GM18861 (cell line): ENCODE measurements around the gene ANKZF1.
A peak's percentile ranks its signal among the peaks of the same experiment; 100 is the strongest.

ENCODE experiments used
- ATAC-seq: cut with Tn5 transposase; IDR thresholded peaks from one replicate; pipeline ENCODE4 v1.9.1; 2021; ENCODE audit not compliant: unreplicated experiment

Gene ANKZF1

DNA sequence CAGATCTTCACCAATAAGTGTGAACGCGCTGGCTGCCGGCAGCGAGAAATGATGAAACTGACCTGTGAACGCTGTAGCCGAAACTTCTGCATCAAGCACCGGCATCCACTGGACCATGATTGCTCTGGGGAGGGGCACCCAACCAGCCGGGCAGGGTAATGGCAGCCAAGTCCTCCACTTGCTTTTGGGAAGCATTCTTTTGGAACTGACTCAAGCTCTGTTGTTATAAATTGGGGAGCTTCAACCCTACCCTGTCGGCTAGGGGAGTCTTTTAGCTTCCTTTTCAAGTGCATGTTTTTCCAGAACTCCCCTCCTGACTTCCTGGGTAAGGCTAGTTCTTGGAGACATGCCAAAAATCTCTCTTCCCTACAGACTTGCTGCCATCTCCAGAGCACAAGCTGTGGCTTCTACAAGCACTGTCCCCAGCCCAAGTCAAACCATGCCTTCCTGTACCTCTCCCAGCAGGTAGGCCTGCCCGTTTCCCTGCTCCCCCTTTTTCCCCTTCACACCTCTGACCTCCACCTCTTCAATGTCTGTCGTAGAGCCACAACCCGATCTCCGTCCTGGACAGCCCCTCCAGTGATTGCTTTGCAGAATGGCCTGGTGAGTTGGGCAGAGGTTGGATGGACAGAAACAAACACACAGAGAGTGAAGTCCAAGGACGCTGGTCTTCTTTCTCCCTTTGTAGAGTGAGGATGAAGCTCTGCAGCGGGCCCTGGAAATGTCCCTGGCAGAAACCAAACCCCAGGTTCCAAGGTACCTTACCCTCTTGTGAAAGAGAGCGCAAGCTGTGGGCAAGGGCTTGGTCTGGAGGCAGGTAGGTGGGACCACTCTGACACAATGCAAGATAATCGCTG lies 21.5 kb upstream of the ANKZF1 start:
- no peak for ATAC-seq

DNA sequence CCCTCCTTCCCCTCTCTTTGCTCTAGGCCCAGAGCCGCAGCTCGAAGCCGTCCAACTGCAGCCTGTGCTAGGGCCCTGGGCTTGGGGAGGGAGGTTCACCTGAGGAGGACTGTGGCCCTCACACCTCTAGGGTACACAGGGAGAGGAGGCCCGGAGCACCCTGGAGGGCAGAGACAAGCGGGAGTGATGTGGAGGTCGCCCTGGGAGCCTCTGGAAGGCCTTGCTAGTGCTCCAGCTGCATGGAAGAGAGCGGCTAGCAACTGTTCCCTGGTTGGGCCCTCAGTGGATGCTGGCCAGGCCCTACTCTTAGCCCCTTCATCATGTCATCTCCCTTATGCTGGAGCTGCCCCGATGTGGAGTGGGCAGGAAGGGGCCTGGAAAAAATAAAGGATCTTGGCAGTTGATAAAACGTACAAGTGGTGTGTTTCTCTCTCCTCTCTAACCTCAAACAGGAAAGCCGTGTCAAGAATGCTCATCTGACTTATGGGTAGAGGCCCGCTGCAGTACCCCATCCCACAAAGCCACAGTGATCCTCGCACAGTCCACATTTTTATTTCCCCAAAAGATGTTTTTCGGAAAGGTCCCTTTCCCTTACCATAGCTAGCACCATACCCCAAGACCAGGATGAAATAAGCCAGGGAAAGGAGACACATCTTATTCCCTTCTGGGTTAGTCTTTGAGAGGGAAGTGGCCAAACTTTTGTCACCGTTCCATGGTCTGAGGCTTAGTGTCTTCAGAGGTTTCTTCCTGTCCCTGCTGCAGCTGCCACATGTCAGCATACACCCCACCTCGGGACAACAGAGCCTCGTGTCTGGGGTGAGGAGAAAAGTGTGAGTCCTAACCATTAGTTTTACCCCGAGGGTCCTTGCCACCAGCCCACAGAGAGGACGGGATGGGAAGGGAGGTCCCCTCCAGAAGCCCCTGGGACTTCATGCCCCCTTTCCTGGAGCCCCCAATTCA lies 20.1 kb upstream of the ANKZF1 start:
- no peak for ATAC-seq

DNA sequence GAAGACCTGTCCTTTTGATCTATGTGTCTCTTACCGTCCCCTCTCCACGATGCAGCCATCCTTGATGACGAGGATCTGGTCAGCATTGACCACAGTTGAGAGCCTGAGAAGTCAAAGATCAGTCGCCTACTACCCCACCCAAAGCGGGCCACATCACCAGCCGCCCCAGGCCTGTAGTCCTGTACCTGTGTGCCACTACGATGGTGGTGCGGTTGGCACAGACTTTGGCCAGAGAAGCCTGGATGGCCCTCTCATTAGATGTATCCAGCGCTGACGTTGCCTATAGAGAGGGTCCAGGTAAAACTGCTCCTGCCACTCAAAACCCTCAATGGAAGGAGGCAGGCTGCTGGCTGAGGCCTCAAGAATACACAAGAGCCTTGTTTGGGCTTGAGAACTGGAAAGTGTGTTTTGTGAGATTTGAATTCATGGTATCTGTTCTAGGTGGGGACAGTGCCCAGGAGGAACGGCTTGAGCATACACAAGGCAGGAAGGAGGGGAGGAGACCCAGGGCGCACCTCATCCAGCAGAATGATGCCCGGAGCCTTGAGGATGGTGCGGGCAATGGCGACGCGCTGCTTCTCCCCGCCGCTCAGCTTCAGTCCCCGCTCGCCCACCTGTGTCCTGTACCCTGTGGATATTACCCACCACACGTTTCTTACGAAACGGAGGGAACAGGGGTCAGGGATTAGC lies 19.3 kb upstream of the ANKZF1 start:
- ATAC-seq = no peak

DNA sequence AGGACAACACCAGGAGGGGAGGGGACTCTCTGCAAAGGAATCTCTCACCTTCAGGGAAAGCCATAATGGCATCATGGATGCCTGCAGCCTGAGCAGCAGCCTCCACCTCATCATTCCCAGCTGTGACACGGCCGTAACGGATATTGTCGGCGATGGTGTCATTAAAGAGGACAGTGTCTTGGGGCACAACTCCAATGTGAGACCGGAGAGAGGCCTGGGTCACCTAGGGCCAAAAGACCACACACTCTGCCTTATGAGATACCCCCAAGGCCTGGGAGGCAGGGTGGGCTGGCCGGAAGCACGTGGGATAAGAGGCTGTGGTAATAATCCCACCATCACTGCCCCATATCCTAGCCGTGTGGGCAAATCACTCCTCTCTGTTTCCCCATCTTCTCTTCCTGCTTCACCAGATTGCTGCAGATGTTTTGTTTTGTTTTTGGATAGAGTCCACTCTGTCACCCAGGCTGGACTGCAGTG lies 18.7 kb upstream of the ANKZF1 start:
- ATAC-seq = no peak

DNA sequence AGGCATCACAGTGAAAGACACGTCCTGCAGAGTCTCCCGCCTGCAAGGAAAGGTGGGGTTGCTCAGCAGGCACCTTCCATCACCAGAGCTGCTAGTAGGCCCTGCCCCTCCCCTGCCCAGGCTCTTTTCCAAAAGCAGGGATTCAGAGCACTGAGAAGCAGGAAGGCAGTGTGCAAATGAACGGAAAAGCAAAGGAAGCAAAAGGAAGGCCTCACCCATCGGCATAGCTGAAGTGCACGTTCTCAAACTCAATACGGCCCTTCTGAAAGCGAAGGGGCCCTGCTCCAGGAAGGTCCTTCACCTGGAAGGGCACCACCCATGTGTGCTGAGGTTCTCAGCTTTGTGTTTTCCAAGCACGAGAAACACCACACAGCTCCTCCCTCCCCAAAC lies 16.6 kb upstream of the ANKZF1 start:
- no peak for ATAC-seq

DNA sequence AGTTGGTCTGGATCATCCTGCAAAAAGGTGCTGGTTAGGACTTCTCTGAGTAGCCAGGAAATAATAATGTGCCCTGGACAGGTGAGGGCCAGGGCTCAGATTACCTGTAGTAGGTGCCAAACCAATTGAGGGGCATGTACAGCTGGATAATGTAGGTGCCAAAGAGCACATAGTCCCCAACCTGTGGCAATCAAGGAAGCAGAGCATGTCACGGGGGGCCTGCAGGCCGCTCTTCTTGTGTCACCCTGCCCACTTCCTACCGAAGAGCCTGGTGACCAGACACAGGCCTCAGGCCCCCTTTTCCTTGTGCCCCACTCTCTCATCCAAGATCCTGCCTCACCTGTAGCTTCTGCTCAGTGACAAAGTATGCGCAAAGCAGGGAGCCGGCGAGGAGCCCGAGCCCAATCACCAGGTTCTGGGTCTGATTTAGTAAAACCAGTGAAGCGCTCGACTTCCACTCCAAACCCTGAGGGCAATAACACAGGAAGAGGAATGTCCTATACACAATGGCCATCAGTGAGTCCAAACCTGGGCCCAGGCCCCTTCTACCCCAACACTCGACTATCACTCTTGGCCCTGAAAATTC lies 16.0 kb upstream of the ANKZF1 start:
- no peak for ATAC-seq

DNA sequence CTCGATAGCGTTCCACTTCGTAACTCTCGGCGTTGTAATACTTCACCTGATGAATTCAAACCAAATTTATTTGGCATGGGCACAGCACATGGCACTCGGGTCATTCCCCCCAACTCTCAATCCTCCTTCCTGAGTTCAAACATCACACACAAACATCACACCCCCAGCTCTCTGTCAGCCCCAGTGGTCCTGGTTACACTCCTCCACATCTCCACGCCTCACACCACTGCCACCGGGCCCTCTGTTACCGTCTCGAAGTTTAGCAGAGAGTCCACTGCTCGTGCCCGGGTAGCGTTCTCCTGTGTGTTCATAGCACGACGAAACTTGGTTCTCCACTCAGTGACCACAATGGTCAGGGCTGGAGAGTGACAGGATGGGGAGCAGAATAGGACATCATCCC lies 15.5 kb upstream of the ANKZF1 start:
- ATAC-seq = no peak

DNA sequence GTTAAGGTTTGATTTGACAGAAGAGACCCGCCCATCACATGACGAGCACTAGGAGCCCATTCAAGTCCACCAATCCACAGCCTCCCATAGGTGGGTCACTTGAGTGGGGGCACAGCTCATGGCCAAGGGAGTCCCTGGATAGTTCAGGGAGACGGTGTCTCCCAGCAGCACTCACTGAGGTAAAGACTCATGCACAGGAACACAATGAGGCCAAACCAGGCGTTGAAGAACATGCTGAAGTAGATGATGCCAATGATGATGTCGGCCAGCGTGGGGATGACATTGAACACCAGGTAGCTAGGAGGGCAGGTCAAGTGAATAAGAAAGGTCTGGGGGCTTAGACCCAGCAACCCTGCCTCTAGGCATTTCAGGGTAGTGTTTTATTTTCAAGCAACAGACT lies 14.8 kb upstream of the ANKZF1 start:
- ATAC-seq = no peak

DNA sequence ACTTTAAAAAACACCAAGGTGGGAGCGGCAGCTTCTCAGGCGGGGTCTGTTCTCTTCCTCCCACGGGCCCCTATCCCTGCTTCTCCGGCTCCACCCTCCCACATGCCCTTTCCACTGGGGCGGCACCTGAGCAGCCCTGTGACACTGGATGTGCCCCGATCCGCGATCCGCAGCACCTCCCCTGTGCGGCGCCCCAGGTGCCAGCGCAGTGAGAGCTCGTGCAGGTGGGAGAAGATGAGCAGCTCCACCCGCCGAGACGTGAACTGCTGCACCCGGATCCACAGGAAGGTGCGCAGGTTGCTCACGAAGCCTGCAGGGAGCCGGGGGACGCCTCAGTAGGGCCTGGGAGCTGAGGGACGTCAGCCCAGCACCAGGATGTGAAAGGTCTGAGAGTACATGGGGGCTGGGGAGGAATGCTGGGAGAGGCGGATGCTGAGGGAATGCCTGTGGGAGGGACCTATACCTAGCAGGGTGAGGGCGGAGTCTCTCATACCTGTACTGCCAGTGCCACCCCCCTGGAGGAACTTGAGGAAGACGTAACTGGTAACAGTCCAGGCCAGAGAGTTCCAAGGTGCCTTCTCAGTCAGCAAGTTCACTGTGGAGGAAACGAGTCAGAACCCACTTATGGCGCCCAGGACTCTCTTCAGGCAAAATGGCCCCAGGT lies 13.6 kb upstream of the ANKZF1 start:
- no peak for ATAC-seq

DNA sequence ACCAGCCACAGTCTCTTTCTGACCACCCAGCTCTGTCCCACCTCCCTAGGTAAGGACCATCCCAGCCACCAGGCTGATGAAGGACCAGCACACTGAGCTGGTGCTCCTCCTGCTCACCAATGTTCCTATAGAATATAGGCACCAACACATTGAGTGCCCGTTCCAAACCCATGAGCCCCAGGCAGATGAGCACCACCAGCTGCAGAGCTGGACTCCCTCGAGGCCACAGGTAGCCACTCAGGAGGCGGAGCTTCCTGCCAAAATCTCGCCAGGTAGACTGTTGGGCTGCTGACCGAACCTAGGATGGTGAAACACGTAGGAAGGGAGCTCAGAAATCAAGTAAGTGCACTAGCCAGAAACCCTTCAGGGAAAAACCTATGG lies 13.1 kb upstream of the ANKZF1 start:
- no peak for ATAC-seq

DNA sequence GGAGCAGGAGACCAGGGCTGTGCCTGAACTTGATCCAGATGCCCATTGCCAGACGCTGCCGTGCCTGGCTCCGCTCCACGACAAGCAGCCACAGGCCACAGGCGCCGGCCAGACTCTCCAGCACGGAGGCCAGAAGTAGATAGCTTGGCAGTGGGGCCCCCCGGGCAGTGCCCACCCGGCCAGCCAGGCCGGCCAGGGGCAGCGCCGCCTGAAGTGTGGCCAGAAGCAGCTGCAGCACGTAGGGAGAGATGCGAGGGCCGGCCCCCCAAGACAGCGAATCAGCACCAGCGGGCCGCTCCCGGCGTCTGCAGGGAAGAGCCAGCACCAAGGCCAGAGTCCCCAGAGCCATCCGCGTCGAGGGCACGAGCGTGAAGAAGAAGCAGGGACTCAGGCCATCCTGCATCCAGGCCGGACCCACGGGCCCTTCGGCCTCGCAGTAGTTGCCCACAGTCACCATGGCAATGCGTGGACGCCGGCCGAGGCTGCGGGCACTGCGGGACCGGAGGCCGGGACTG lies 11.3 kb upstream of the ANKZF1 start:
- ATAC-seq = no peak

DNA sequence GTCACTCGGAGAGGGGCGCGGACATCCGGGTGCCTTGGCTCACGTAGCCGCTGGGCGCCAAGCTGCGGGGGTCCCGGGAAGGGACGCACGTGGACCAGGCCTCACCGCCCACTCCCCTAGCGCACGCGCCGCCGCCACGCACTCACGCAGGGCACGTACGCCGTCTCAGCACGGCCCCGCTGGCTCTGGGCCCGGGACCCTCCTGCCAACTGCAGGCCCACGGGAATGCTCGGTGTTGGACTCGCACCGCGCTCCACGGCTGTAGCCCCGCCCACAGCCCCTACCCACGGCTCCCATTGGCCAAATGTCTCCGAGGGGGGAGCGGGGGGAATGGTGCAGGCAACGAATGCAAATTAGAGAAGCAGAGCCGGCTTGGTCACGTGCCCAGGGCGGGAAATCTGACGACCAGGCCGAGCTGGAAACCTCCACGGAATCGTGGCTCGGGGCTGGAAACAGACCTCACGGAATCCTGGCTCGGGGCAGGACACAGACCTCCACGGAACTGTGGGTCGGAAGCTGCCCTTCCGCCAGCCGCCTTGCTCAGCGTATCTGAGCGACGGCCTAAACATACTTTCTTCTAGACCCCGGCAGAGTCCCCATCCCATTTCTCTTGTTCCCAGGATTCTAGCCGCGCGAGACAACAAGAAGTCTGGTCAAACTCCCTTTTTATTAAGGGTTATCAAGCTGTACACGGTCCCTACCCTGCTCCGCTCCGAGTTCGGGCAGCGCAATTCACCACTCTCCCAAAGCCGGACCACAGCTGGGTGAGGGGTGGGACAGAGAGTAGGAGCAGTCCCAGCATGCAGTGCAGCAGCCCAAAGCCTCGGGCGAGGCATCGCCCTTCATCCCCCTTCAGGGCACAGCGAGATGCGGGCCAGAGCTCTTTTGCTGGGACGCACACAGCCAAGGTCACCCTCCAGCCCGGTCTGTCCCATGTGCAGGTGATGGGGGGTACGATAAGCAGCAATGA lies 10.6 kb upstream of the ANKZF1 start, which contains the start of gene ABCB6:
ABCB6 (minus strand) TSS at position 227 of the 970 bp plus-strand sequence. CDS start 285 bp downstream, outside the sequence.
- ATAC-seq = peak; percentile 52

DNA sequence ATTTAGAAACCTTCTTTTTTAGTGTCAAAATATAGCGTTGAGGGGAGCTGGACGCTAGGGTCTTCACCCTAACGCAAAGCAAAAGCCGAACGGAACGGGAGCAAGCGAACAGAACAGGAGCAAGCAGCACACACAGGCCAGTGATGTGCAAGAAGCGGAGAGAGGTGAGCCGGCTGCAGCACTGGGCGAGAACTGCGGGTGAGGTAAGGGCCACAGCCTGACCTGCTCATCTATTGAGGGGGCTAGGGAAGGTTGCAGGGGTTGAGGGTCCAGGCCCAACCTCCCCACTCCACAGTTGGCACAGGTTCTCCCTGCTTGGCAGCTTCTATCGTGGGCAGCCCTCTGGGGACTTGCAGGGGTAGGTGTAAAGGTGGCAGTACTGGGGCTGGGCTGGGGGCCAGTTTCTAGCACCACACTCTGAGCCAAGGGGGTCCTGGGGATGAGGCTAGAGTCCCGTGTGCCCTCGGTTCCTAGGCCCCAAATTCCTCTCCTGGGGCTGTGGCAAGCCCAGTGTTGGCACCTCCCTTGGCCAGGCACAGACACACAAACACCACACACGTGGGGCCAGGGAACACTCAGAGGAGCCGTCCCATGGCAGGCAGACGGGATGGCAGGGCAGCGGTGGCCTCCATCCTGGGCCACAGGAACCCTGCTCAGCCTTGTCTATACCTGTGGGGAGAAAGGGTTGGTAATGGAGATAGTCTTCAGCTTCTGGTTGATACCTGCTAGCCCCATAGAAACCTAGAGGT lies 9.6 kb upstream of the ANKZF1 start:
- ATAC-seq = no peak

DNA sequence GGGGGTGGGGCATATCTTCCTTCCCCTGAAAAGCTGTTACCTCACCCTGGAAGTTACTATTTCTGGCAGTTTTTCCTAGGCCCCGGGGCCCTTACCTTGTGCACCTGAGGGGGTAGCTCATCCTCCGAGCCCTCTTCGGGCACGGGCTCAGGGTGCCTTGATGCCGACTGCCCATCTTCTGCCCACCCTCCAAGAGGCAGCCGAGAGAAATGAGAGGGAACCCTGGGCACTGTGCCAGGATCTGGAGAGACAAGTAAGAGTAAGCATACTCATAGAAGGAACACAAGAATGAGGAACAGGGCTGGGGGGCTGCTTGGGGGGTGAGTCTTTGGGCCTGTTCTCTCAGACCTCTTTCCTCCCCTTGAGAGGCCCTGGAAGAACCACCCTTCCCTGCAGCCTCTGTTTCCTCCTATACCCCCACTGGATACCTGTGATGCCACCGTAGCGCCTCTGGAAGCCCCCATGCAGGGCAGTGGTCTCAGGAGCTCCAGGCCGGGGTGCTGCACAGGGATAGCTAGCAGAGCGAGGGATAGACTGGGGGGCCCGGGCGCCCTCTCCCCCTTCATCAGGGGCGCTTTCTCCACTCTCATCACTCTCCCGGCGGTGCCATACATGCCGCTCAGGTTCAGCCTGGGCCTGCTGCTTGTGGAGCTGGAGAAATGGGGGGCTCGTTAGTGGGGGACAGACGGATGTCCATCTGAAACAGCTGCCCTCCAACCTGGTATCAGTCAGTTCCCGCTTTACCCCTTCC lies 8.8 kb upstream of the ANKZF1 start:
- no peak for ATAC-seq

DNA sequence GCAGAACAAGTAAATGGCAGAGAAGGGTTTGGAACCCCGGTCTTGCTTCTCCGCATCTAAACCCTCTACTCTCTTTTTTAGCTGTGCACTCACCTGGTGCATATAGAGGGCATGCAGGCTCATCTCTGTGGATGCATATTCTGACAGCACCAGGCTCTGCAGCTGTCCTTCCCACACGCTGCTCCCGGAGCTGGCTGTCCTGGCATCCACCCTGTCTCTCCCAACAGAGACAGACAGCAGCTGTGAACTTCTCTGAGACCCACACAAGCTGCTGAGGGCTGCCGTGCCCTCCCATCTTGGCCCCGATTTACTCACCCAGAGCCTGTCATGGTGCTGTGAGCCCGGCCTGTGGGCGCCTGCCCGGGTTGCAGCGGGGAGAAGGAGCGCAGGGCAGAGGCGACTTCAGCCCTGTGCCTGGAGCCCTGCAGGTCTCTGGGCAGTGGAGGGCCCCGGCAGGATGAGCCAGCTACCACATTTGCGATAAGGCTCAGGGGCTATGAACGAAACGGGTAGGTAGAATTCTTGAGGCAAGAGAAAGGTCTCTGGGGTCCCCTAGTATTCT lies 7.6 kb upstream of the ANKZF1 start:
- ATAC-seq = no peak

DNA sequence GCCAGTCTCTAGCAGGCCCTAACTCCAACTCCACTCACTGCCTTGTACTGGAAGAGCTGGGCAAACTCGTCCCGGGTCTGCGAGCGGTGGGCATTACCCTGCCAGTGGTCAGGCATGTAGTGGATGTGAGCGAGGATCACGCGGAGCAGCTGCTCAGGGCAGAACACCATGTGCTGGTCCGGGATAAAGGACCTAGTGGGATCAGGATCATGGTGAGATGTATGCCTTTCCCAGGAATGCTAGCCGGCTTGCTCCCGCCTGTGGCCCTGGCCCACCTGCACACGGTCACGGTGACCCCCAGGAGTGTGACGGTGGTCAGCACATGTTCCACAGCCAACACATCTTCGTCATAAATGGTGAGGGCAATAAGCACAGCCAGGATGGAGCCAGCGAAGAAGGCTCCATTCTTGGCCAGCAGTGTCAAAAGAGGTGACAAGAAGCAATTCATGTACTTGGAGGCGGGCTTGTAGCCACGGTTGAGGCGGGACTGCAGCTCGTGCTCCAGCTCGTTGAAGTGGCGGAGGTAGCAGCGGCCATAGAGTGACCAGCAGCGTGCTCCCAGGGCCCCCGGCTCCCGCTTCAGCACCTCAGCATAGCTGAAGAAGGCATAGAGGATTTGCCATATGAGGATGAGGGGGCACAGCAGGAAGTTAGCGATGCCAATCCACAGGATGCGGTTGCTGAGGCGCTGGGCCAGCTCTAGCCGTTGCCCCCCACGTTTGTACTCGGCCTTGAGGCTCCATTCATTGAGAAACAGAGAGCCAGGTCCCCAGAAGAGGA lies 5.6 kb upstream of the ANKZF1 start:
- no peak for ATAC-seq
